ENCODE data around the gene UBA1.

Gene UBA1

GRCh38 chrX:47229427-47229826 is 35.8 kb downstream of the UBA1 start:
- DNase-seq (ENCODE audit: low read depth, low spot score), result no peak

- no peak for DNase-seq (ENCODE audit: low read depth, low spot score)
Observed at GRCh38 chrX:47230136-47230868, 36.7 kb downstream of the UBA1 start.

- DNase-seq (ENCODE audit: low read depth, low spot score), result no peak
Observed at GRCh38 chrX:47231167-47231566, 37.5 kb downstream of the UBA1 start.

DNA sequence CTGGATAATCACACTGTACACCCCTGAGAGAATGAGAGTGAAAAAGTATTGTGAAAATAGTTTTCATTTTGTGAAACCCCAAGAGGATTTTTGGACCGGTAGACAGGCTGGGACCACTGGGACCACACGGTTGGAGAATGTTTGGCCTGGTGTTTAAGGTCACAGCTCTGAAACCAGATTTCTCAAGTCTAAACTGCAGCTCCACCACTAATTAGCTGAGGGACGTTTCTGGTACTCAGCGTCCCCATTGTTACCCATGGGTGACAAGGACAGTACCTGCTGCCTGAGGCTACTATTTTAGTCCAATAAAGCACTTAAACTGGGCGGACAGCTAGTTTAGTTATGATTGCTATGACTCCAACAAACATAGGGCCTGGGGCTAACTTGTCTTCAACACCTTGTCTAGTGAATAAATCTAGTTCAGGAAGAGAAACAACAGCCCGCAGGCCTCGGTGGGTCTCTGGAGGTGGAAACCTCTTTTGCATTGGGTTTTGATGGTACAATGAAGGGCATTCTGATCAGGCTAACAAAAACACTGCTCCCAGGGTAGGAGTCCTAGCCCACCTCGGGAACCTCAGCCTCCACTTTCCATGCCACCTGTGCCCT is 38.7 kb downstream of the UBA1 start:
- no peak for DNase-seq (ENCODE audit: low read depth, low spot score)

DNA sequence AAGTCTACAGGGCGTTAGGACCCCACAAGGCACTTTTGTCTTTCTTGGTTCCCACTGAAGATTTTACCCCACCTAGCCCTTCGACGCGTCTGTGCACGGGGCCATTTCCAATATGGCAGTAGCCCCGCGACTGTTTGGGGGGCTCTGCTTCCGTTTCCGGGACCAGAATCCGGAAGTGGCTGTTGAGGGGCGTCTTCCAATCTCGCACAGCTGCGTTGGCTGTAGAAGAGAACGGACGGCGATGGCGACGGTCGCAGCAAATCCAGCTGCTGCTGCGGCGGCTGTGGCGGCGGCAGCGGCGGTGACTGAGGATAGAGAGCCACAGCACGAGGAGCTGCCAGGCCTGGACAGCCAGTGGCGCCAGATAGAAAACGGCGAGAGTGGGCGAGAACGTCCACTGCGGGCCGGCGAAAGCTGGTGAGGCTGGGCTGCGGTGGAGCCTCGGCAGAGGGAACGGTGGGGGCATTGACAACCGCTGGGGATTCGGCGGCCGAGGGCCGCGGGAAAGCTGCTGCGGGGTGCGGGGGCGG is 39.2 kb downstream of the UBA1 start, which contains the start of gene USP11:
USP11 (plus strand) TSS at position 207 of the 530 bp plus-strand sequence; CDS start at position 242, 35 bp downstream.
- no peak for DNase-seq (ENCODE audit: low read depth, low spot score)

- peak; percentile 82 for DNase-seq (ENCODE audit: low read depth, low spot score)
Observed at GRCh38 chrX:47233333-47234113, 39.9 kb downstream of the UBA1 start.

GRCh38 chrX:47234583-47234982 is 41.0 kb downstream of the UBA1 start:
- no peak for DNase-seq (ENCODE audit: low read depth, low spot score)

- DNase-seq (ENCODE audit: low read depth, low spot score), result no peak
Observed at GRCh38 chrX:47235691-47236103, 42.1 kb downstream of the UBA1 start.

DNA sequence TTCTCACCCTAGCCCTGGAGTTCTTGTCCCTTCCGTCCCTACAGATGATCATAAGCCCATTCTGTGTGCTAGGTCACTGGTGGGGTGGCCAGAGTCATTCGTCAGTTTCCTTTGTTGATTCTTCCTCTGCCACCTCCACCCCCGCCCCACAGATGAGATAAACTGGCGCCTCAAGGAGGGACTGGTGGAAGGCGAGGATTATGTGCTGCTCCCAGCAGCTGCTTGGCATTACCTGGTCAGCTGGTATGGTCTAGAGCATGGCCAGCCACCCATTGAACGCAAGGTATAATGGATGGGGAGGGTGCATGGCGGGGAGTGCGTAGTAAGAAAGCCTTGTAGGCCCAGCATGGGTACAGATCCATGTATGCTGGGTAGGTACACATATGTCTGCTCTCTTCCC is 45.6 kb downstream of the UBA1 start:
- no peak for DNase-seq (ENCODE audit: low read depth, low spot score)

DNA sequence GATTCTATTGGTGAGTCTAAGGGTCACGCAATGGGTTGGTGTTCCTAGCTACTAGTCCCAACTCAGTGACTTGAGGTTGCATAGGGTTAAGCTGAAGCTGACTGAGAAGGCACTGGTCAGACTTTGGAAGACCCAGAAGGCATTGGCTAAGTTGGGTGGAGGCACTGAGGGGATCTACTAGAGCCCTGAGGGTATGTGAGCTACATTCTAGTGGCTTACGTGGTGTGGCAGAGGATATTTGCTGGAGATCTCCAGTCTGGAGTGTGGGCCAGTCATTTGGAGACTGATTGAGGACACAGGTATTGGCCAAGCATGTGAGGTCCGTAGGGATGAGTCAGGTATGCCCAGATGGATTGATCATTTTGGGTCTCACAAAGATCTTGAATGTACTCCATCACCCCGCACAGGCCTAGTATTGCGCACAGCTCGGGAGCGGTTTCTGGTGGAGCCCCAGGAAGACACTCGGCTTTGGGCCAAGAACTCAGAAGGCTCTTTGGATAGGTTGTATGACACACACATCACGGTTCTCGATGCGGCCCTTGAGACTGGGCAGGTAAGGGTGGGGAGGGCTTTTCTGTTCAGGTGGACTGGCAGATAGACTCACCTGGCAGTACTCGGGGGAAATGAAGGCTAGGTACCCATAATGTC is 46.4 kb downstream of the UBA1 start:
- DNase-seq (ENCODE audit: low read depth, low spot score), result no peak

GRCh38 chrX:47240619-47241018 is 47.0 kb downstream of the UBA1 start:
- DNase-seq (ENCODE audit: low read depth, low spot score), result no peak

DNA sequence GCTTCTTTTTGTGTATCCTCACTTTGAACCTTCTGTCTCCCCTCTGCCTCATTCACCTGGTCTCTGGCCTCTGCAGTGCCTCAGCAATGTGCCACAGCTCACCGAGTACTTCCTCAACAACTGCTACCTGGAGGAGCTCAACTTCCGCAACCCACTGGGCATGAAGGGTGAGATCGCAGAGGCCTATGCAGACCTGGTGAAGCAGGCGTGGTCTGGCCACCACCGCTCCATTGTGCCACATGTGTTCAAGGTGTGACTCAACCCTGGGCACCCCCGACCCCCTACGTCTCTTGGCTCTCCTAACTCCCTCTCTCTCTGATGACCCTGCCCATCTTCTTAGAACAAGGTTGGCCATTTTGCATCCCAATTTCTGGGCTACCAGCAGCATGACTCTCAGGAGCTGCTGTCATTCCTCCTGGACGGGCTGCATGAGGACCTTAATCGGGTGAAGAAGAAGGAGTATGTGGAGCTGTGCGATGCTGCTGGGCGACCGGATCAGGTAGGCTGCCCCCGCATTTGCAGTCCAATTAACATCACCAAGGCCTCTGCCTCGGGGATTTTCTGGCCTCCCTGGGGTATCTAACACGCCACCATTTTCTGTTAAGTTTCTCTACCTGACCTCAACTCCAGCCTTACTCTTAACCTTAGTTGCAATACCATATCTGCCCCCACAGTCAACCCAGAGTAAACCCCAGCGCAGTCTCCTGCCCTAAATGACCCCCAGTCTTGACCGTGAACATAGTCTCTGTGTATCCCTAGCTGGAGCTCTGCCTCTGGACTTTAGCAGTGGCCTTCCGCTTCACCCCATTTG is 47.8 kb downstream of the UBA1 start:
- no peak for DNase-seq (ENCODE audit: low read depth, low spot score)

DNA sequence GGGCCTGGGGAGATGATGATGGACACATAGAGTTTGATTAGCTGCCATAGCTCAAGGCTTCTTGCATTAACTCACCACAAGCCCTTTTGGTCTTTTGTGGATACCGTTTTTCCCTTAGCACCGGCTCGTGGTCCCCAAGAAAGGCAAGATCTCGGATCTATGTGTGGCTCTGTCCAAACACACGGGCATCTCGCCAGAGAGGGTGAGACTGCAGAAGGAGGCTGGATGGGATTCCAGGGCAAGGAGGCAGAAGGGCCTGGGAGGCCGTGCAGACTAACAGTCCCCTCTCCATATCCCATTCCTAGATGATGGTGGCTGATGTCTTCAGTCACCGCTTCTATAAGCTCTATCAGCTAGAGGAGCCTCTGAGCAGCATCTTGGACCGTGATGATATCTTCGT is 48.7 kb downstream of the UBA1 start:
- DNase-seq (ENCODE audit: low read depth, low spot score), result no peak

GRCh38 chrX:47243351-47243750 is 49.7 kb downstream of the UBA1 start:
- no peak for DNase-seq (ENCODE audit: low read depth, low spot score)

- DNase-seq (ENCODE audit: low read depth, low spot score), result no peak
Observed at GRCh38 chrX:47244676-47245075, 51.0 kb downstream of the UBA1 start.

DNA sequence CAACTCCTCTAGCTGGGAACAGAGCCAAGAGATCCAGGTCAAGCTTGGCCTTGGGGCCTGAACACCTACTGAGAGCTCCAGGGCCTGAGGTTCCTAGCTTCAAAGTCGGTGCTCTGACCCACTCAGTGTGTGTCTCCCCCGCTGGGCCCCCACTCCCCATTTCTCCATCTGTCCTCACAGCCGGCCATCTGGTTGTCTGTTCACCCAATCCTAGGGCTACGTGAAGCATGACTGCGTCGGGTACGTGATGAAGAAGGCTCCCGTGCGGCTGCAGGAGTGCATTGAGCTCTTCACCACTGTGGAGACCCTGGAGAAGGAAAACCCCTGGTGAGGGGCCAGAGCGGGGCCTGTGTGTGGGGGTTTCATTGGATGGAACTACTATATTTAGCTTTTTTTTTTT is 51.5 kb downstream of the UBA1 start:
- DNase-seq (ENCODE audit: low read depth, low spot score), result no peak

DNA sequence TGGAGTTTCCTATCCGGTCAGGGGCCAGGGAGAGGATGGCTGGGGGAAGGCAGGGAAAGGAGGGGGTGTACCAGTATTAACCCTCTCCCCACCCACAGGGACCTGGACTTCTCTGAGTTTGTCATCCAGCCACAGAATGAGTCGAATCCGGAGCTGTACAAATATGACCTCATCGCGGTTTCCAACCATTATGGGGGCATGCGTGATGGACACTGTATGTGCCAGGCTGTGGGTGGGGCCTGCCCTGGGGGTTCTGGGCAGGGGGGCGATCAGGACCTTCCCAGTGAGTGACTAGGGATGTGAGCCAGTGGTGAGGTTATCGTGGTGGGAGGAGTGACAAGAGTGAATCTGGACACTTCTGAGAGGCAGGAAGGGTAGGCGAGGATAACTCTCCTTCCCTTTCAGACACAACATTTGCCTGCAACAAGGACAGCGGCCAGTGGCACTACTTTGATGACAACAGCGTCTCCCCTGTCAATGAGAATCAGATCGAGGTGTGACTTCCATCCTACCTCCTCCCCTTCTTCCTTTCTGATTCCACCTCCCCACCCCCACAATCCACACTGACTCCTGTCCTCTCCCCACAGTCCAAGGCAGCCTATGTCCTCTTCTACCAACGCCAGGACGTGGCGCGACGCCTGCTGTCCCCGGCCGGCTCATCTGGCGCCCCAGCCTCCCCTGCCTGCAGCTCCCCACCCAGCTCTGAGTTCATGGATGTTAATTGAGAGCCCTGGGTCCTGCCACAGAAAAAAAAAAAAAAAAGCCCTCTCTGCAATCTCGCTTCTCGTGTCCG is 53.8 kb downstream of the UBA1 start:
- no peak for DNase-seq (ENCODE audit: low read depth, low spot score)

- DNase-seq (ENCODE audit: low read depth, low spot score), result no peak
Observed at GRCh38 chrX:47247999-47248320, 54.3 kb downstream of the UBA1 start.

DNA sequence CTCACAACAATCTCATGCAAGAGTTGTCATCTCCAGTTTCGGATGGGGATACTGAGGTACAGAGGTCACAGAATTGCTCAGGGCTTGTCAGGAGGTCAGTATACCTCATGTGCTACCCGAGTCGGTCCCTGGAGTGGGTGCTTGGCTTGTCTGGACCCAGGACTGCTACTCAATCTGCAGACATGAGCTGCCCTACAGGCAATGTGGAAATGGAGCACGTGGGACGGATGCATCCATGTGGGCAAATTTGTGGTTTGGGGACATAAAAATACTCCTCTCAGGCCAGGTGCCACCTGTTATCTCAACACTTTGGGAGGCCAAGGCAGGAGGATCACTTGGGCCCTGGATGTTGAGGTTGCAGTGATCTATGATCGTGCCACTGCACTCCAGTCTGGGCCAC is 54.9 kb downstream of the UBA1 start:
- DNase-seq (ENCODE audit: low read depth, low spot score), result no peak

GRCh38 chrX:47250017-47250347 is 56.4 kb downstream of the UBA1 start:
- DNase-seq (ENCODE audit: low read depth, low spot score), result no peak
